ENCODE measurements around the gene ZP2. TPM values are rescaled to one million over a fixed set of nuclear protein-coding genes. Genes with fewer than 3 reads are reported as not detected.
"Not testable (repeated sequence)": the region's sequence is repeated elsewhere in the genome, so short reads cannot be mapped to it uniquely, and the experiment has no call there.

ZP2 gene
- total and polyA plus RNA-seq, 2 experiments from 2014 or later, result not detected

- DNase-seq (ENCODE audit: low read depth in 1 of 2, low spot score in 1 of 2), result no peak
- peaks cover 9% of the 10 kb centered on the region for H3K36me3 ChIP-seq
- no peak overlapping the region for H3K4me3 ChIP-seq
- no peak for TF ChIP-seq CTCF (IDR thresholded peaks at IDR 0.05; ENCODE audit: low read depth, low read length)
- no peaks in the 10 kb centered on the region for H3K4me1 ChIP-seq (ENCODE audit: low read depth)
- no peaks in the 10 kb centered on the region for H3K27me3 ChIP-seq
- no peaks in the 10 kb centered on the region for H3K9me3 ChIP-seq (ENCODE audit: low read depth)
- H3K27ac ChIP-seq, result no peak overlapping the region
These were observed 36.0 kb downstream of the ZP2 start for GRCh38 chr16:21175397-21175796.

- no peak overlapping the region for H3K4me3 ChIP-seq
These were observed 38.7 kb downstream of the ZP2 start for GRCh38 chr16:21172650-21173049.

GRCh38 chr16:21170116-21170515 lies 41.3 kb downstream of the ZP2 start:
- not testable (repeated sequence) for H3K36me3 ChIP-seq; DNase-seq (ENCODE audit: low read depth in 1 of 2, low spot score in 1 of 2); H3K9me3 ChIP-seq (ENCODE audit: low read depth); H3K4me3 ChIP-seq; H3K27ac ChIP-seq; H3K4me1 ChIP-seq (ENCODE audit: low read depth); H3K27me3 ChIP-seq

More at GRCh38 chr16:21172650-21173049, 38.7 kb downstream of the ZP2 start:
- TF ChIP-seq CTCF (IDR thresholded peaks at IDR 0.05; ENCODE audit: low read depth, low read length), result no peak
- DNase-seq (ENCODE audit: low read depth in 1 of 2, low spot score in 1 of 2), result no peak
- Histone ChIP-seq H3K27me3 (no peaks in the 10 kb centered on the region), H3K36me3 (peaks cover 9% of the 10 kb centered on the region), H3K27ac (no peak overlapping the region), H3K9me3 (ENCODE audit: low read depth) (no peaks in the 10 kb centered on the region), H3K4me1 (ENCODE audit: low read depth) (no peaks in the 10 kb centered on the region)

- H3K36me3 ChIP-seq, result peaks cover 7% of the 10 kb centered on the region
- no peak for TF ChIP-seq CTCF (IDR thresholded peaks at IDR 0.05; ENCODE audit: low read depth, low read length)
These were observed 42.0 kb downstream of the ZP2 start for GRCh38 chr16:21169249-21169981.

GRCh38 chr16:21167929-21168602 lies 43.3 kb downstream of the ZP2 start:
- Histone ChIP-seq H3K27me3 (no peaks in the 10 kb centered on the region), H3K36me3 (peaks cover 5% of the 10 kb centered on the region), H3K27ac (no peak overlapping the region), H3K4me3 (no peak overlapping the region), H3K9me3 (ENCODE audit: low read depth) (no peaks in the 10 kb centered on the region), H3K4me1 (ENCODE audit: low read depth) (no peaks in the 10 kb centered on the region)
- TF ChIP-seq CTCF (IDR thresholded peaks at IDR 0.05; ENCODE audit: low read depth, low read length), result no peak
- DNase-seq (ENCODE audit: low read depth in 1 of 2, low spot score in 1 of 2), result no peak

More at GRCh38 chr16:21169249-21169981, 42.0 kb downstream of the ZP2 start:
- Histone ChIP-seq H3K27ac (no peak overlapping the region), H3K9me3 (ENCODE audit: low read depth) (no peaks in the 10 kb centered on the region), H3K4me3 (no peak overlapping the region), H3K4me1 (ENCODE audit: low read depth) (no peaks in the 10 kb centered on the region), H3K27me3 (no peaks in the 10 kb centered on the region)
- DNase-seq (ENCODE audit: low read depth in 1 of 2, low spot score in 1 of 2), result no peak

GRCh38 chr16:21167360-21167759 lies 44.0 kb downstream of the ZP2 start:
- DNase-seq (ENCODE audit: low read depth in 1 of 2, low spot score in 1 of 2), result no peak

More at GRCh38 chr16:21167360-21167759, 44.0 kb downstream of the ZP2 start:
- Histone ChIP-seq H3K27ac (no peak overlapping the region), H3K9me3 (ENCODE audit: low read depth) (no peaks in the 10 kb centered on the region), H3K27me3 (no peaks in the 10 kb centered on the region), H3K4me3 (no peak overlapping the region), H3K36me3 (peaks cover 5% of the 10 kb centered on the region), H3K4me1 (ENCODE audit: low read depth) (no peaks in the 10 kb centered on the region)
- TF ChIP-seq CTCF (IDR thresholded peaks at IDR 0.05; ENCODE audit: low read depth, low read length), result no peak
